DND-41 (cell line): ENCODE results near the gene VPS8.

Experiments
- CTCF ChIP-seq: IDR thresholded peaks from 2 replicates; pipeline ENCODE4 v1.5.1; 2012; ENCODE audit warnings: borderline replicate concordance, low read length, moderate library complexity, mild to moderate bottlenecking; ENCODE audit not compliant: poor library complexity, severe bottlenecking; ENCODE audit errors: extremely low read depth
- EZH2 ChIP-seq: IDR thresholded peaks from 3 replicates; pipeline ENCODE4 v1.6.1; 2012; ENCODE audit warnings: borderline replicate concordance, low read depth, mild to moderate bottlenecking, moderate library complexity, low read length, inconsistent platforms; ENCODE audit not compliant: severe bottlenecking

DNA sequence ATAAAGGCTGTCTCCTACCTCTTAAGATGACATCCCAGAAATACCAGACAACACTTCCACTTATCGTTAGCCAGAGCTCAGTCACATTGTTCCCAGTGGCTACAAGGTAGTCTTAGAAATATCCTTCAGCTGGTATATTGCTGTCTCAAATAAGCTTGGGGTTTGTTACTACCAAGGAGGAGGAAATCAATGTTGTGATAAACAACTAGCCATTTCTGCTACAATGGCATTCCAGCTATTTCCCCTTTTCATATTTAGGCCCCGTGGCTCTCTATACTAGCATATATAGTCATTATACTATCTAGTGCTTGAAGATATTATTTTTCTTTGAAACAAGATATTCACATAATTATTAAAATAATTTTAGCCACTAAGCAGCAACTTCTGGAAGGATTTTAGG is 56.5 kb downstream of the VPS8 start:
- TF ChIP-seq CTCF = no peak
- TF ChIP-seq EZH2 = no peak
